ENCODE results near the gene ALPL.

The ALPL gene

GRCh38 chr1:21530368-21531016, 21.3 kb downstream of the ALPL start:
- no peak for DNase-seq (ENCODE audit: low read depth, low spot score)

GRCh38 chr1:21531241-21531640, 22.0 kb downstream of the ALPL start:
- DNase-seq (ENCODE audit: low read depth, low spot score), result no peak

DNA sequence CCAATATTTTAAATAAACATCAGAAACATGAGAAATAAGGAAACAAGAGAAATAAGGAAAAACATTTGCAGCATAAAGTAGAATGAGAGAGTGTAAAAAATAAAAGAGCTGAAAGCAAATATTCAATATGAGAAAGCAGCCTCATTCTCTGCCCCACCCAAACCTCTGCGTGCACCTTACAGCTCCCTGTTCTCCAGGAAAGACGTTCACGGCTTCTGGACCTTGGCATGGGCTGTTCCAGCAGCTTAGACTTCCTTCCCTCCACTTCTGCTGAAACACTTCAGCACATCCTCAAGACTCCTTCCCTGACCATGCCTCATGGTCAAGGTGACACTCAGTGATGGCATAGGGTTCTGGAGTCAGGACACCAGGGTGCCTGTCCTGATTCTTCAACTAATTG, 23.3 kb downstream of the ALPL start:
- DNase-seq (ENCODE audit: low read depth, low spot score), result no peak

DNA sequence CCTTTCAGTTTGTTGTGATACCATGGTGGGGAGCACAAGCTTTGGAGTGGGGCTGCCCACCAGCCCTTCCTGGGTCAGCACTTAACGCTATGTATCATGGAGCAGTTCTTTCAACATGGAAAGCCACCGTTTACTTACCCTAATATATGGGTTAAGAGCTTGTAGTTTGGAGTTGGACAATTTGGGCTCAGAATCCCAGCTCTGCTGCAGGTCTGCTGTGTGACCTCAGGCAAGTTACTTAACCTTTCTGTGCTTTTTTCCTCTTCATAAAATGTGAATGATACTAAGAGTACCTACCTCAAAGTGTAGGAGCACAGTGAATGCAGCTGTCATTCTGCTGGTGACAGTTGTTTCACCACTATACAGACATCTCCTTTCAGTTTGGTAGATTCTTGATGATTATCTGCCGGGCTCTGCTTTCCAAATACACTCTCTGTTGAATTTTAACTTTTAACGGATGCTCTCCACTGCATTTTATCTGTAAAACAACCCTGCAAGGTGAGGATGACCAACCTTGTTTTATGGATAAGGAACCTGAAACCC, 23.8 kb downstream of the ALPL start:
- DNase-seq (ENCODE audit: low read depth, low spot score), result no peak

GRCh38 chr1:21534146-21534545, 24.9 kb downstream of the ALPL start:
- no peak for DNase-seq (ENCODE audit: low read depth, low spot score)

DNA sequence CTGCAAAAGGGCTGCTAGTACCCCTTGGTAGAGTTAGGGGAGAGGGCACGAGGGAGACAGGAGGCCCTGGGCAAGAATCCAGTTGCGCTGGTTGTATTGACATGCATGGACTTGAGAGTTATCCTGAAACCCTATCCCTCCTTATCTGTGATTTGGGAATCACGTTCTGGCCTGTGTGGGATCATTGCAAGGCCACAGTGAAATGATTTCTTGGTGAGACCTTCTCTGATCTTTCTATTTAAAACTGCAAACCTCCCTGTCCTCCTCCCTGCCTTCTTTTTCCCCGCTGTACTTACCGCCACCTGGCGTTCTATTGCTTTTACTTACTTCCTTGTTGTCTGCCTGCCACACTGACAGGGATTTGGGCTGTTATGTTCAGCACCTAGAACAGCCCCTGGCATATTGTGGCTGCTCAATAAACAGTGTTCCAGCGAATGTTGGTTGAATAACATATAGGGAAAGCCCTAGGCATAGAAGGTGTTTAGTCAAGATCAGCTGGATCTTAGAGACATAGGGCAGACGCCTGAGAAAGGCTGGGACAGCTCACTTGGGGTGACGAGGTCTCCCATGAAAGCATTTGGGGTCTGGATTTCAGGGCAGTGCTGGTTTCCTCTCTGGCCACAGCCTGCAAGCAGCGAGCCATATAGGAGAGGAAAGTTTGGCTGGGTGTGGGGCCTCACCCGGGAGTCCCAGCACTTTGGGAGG, 25.6 kb downstream of the ALPL start:
- DNase-seq (ENCODE audit: low read depth, low spot score), result no peak

- DNase-seq (ENCODE audit: low read depth, low spot score), result no peak
Measured at GRCh38 chr1:21536218-21536617, 27.0 kb downstream of the ALPL start.

DNA sequence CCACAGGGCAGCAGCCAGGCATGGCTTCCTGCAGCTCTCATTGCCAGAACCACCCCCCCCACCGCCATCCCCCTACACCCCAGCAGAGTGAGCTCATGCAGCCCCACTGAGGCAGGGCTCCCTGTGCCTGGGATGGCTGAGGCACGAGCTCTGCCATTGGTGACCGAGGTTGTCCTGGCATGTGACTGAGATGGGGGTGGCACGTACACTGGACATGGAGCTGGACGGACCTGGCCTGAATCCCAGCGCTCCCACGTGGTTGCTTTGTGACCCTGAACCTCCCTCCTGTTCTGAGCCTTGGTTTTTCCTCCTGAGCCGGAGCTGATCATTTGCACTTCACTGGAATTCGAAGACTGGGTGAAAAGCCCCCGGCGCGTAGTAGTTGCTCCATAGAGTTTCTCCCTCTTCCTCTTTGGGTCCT, 28.3 kb downstream of the ALPL start:
- DNase-seq (ENCODE audit: low read depth, low spot score), result no peak

GRCh38 chr1:21537932-21538630, 28.9 kb downstream of the ALPL start:
- DNase-seq (ENCODE audit: low read depth, low spot score), result no peak

GRCh38 chr1:21539933-21540332, 30.7 kb downstream of the ALPL start:
- no peak for DNase-seq (ENCODE audit: low read depth, low spot score)

DNA sequence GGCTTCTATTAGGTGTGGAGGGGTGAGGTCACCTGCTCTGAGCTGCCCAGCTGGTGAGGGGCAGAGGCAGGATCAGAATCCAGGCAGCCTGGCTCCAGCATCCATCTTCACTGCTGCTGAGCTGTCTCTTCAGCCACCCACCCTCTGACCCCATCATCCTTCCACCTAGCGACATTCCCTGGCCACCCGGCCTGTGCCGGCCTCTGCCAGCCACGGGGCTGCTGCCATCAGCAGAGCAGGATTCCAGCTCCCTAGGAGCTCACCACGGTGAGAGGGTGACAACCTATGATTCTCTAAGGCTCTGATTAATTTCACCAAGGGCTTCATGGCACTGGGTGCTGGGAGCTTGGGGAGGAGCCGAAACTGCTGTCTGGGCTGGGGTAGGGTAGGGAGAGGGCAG, 32.1 kb downstream of the ALPL start:
- DNase-seq (ENCODE audit: low read depth, low spot score), result no peak

GRCh38 chr1:21541835-21542234, 32.6 kb downstream of the ALPL start:
- DNase-seq (ENCODE audit: low read depth, low spot score), result no peak

DNA sequence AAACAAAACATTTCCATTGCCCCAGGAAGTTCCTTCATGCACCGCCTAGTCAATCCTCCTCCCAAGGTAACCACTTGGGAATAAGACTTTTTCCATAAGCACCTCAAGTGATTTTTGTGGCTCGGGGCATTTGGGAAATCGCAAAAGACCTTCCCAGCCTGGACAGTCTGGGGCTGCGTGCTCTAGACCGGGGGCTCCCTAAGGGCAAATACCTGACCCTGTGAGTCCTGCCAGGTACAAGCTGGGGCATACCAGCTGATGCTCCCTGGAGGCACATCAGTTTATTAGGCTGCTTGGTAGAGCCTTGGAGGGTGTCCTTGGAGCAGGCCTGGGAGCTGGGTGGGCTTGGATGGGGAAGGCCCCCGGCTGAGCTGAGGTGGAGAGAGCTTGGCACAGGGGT, 34.4 kb downstream of the ALPL start:
- DNase-seq (ENCODE audit: low read depth, low spot score), result no peak

GRCh38 chr1:21544095-21544494, 34.9 kb downstream of the ALPL start:
- no peak for DNase-seq (ENCODE audit: low read depth, low spot score)

DNA sequence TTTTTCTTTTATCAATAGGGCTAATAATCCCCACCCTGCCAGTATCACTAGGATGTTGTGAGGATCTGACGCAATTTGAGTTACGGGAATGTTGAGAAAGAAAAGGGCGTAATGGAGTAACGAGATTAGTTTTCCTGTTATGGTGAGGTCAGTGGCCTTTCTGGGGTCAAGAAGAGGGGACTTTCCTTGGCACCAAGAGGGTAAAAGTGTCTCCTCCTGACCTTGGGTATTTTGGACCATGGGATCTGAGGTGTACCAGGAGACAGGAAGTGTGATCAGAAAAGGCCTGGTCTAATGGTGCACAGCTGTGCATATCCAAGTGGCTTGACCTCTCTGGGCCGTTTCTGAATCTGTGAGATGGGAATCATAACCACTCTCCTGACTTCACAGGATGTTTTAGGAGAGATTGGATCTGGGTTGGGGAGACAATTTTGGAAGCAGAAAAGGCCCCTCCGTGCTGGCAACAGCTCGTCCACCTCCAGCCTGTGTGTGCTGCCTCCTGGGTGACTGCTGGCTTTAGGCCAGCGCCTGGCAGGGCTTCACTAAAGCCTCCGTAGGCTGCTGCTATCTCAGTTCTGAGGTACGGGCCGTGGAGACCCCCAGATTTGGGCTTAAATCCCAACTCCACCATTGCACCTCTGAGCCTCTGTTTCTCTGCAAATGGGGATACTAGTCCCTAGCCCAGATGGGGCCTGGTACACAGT, 37.1 kb downstream of the ALPL start:
- no peak for DNase-seq (ENCODE audit: low read depth, low spot score)

GRCh38 chr1:21547876-21548275, 38.7 kb downstream of the ALPL start:
- DNase-seq (ENCODE audit: low read depth, low spot score), result no peak

- no peak for DNase-seq (ENCODE audit: low read depth, low spot score)
Measured at GRCh38 chr1:21550097-21550496, 40.9 kb downstream of the ALPL start.

GRCh38 chr1:21550866-21551475, 41.7 kb downstream of the ALPL start:
- no peak for DNase-seq (ENCODE audit: low read depth, low spot score)

DNA sequence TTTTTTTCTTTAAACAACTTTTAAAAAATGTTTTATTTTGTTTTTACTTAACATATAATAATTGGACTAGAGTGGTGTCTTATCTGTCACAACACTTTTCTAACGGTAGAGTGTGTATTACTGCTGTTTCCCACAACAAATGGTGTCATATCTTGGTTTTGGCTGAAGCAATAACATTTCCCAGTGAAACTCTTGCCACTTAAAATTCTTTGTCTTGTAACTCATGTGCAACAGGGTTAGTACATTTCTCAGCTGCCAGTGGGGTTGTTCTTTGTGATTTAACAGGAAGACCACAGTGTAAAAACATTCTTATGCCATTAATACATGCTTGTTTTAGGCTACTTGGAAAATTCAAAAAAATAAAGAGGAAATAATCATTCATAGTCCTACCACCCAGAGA, 43.5 kb downstream of the ALPL start:
- no peak for DNase-seq (ENCODE audit: low read depth, low spot score)

DNA sequence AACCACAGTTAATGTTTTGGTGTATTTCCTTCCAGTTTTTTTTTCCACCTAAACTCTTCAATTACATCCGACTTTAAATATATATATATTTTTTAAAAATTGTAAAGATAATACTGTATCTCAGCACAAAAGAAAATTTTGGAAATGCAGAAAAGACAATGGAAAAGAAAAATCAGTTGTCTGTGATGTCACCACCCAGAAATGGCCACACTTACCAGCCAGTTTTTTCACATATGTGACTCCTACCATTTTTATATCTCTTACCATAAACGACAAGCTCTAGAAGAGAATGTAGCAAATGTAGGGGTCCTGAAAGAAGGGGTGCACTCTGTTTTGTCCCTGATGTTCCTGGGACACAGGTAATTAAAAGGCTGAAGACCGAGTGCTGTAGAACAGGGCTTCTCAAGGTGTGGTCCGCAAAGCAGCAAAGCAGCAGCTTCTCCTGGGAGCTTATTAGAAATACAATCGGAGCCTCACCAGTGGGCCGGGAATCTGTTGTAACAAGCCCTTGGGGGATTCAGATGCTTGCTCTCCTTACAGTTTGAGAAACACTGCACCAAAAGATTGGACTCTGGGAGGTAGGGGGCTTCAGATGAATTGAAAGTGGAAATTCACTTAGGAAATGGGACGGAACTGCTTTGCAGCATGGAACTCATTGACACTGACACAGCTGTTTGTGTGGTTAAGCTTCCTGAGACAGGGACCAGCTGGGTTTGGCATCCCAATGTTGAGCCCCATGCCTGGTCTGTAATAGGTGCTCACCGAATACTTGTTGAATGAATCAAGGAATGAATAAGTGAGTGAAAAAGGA, 44.1 kb downstream of the ALPL start:
- no peak for DNase-seq (ENCODE audit: low read depth, low spot score)
